GM11168 (cell line): ENCODE results near the gene SETD5.

ENCODE experiments used
- in situ Hi-C: fragments of 300-500 bp; cut with MboI; formaldehyde crosslinking; loops from one replicate; pipeline ENCODE4 v1.12.0; 2022; ENCODE audit warnings: low sequenced_read_pairs; ENCODE audit not compliant: unreplicated experiment

Gene SETD5, protein sequence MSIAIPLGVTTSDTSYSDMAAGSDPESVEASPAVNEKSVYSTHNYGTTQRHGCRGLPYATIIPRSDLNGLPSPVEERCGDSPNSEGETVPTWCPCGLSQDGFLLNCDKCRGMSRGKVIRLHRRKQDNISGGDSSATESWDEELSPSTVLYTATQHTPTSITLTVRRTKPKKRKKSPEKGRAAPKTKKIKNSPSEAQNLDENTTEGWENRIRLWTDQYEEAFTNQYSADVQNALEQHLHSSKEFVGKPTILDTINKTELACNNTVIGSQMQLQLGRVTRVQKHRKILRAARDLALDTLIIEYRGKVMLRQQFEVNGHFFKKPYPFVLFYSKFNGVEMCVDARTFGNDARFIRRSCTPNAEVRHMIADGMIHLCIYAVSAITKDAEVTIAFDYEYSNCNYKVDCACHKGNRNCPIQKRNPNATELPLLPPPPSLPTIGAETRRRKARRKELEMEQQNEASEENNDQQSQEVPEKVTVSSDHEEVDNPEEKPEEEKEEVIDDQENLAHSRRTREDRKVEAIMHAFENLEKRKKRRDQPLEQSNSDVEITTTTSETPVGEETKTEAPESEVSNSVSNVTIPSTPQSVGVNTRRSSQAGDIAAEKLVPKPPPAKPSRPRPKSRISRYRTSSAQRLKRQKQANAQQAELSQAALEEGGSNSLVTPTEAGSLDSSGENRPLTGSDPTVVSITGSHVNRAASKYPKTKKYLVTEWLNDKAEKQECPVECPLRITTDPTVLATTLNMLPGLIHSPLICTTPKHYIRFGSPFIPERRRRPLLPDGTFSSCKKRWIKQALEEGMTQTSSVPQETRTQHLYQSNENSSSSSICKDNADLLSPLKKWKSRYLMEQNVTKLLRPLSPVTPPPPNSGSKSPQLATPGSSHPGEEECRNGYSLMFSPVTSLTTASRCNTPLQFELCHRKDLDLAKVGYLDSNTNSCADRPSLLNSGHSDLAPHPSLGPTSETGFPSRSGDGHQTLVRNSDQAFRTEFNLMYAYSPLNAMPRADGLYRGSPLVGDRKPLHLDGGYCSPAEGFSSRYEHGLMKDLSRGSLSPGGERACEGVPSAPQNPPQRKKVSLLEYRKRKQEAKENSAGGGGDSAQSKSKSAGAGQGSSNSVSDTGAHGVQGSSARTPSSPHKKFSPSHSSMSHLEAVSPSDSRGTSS (N-terminal part only)

DNA sequence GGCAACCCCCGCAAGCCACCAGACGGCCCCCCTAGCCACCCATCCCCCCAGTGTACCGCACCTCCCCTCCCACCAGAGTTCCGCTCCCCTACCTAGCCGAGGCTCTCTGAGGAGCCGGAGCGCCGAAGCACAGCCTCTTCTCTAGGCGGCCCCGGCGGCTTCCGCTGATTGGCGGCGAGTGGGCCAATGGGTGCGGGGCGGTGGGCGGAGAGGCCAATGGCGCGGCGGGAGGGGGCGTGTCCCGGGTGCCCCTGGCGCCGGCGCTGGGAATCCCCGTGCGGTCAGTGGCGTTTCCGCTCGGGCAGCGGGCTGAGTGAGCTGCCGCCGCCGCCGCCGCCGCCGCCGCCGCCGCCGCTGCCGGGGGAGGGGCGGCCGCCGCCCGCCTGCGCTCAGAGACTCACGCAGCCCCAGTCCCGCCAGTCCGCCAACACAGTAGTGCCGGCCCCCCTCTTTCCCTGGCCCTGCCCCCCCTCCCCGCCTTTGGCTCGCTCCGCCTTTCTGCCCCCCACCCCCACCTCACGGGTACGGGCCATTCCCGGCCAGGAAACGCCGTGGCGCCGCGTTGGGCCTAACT, at the start of gene SETD5:
SETD5 (plus strand) TSS at position 284 of the 574 bp plus-strand sequence. CDS start 31,324 bp downstream, outside the sequence.
- in situ Hi-C loops, result no loop called here

DNA sequence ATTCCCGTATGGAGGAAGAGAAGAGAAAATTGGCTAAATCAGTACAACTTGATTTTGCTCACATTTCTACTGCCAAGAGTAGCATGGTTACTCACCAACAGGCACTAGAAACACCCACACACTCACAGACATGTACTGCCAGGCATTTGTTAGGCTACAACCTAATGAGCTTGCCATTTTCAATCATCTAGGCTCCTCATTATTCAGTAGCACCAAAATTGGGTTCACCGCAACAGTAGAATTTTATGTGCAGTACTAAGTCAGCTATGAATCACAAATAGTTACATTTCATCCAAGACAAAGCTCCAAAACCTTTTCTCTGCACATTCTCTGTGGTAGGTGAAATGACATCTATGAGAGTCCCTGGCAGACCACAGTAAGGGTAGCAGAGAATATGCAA, 49.5 kb upstream of the SETD5 start:
- in situ Hi-C loops, result no loop called here

DNA sequence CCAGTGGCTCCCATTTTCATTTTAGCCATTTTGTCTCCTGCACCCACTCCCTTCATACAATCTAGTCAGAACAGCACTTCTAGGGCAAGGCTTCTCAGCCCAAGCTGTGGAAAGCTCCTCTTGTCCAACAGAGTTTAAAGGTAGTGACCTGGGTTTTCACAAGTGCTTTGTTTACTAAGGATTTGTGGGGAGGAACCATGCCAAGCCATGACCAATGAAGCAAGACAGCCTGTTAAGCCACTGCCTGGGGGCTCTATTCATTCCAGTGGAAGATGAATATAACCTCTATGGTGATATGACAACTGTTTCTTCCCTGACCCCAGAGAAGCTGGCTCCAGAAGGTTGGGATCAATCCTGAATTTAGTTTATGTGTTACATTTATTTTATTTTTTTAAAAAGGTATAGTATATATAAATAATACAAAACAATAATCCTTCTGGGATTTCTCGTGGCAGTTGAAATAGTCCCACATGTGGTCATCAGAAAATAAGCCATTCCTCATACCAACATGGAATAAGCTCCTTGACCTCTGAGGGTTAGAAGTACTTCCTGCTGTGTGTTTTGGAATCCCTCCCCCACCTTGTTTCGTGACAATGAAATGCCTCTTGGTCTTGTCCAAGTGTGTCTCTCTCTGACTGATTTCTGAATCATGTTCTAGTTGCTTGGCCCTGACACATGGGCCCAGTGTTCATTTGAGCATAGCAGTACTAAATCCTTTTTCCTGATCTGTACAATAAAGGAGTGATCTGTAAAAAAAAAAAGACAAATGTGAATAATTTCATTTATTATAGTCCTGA, 47.9 kb upstream of the SETD5 start:
- in situ Hi-C loops, result no loop called here

DNA sequence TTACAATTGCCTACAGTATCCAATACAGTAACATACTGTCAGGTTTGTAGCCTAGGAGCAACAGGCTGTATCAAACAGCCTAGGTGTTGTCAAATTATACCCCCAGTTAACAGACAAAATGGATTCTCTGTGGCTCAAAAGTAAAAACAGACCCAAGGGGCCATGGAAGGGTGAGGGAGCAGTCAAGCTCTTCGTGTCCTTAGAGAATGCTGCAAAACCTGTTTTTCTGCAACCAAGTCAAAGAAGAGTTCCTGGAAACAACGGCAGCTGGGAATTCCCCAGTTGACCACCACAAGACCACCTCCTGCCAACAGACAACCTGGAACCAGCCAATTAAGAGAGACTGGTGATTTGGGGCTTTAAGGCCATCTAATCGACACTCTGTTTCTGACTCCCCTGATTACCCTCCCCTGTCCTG, 45.7 kb upstream of the SETD5 start:
- in situ Hi-C loops, result no loop called here

DNA sequence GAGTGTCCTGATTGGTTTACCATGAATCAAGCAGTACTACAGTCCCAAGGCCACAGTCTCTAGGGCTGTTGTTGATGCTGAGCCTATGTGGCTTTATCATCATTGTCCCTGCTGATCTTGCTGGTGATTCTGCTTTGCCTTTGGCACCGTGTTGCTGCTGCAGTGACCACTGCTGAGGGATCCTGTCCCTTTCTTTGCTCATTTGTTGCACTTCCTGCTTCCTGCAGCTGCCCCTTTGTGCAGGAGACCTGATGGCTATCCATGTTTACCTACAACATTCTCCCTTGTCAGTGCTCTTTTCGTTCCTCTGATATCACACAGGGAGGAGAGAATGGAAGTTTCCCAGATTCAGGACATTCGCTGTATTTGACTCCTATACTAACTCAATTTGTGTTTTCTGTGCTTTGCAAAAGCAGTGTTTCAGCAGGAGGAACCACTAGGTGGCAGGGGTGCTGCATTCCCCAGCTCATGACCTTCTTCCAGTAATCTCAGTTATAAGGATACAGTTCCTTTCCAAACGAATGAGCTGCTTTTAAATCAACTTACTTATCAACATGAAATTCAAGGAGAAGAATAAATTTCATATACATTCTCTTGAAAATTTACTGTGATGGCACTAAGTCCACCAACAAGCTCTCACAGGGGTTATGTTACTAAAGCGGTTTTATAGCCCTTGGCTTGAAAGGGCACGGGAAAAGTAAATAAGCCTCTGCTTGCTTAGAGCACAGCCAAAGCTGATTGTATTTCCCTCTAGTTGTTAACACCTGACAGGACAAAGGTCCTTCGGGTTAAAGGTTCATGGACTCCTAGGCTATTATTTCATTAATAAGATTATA, 44.3 kb upstream of the SETD5 start:
- in situ Hi-C loops, result no loop called here

DNA sequence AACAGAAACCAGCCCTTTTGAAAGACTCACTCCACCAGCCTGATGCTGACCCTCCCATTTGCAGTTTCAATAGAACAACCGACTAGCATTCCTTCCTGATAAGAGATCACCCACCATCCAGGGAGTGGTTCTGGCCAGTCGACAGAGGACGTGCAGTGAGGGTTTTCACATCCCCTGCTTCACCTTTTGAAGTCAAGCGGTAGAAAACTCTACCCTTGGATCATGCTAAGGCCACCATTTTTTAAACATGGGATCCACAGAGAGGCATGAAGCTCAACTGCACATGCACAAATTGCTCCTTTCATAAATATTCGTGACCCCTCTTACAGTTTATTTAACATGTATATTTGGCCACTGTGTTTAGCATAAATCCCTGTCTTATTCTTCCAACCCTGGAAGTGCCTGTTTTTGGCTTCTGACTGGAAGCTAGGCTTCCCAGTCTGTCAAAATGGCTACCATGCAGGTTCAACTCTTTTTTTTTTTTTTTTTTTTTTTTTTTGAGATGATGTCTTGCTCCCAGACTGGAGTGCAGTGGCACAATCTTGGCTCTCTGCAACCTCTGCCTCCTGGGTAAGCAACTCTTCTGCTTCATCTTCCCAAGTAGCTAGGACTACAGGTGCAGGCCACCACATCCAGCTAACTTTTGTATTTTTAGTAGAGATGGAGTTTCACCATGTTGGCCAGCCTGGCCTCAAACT, 35.6 kb upstream of the SETD5 start:
- in situ Hi-C loops, result no loop called here

DNA sequence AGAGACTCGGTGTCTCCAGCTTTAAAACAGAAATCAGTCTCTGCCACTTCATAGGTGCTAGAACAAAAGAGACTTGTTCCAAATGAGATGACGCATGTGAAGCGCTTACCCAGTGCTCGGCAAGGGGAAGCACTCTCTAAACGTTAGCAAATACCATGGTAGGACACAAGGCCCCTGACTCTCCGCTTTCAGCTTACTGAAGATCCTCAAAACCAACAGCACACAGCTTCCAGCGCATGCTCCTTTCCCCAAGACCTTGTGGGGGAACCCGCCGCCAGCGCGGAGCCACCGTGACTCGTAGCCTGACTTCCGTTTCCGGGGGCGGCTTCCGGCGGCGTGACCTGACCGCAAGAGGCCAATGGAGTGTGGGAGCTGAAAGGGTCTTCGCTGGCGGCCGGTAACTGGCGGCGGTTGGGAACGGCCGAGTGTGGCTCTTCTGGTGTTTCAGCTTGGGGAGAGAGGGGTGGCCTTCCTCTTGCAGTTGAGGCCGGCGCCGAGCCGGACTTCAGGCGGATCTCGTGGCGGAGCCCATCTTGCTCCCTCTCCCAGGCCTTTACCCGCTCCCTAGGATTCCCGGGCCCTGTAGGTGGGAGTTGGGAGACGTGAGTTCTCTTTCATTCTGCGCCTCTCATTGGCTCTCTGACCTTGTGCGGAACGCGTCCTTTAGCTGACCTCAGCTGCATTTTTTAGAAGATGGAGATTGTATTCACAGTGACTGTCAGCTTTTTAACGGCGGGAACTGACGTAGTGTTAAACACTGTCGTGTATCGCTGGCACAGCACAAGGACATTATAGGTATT, 34.5 kb upstream of the SETD5 start, which contains the start of gene THUMPD3:
THUMPD3 (plus strand) TSS at position 324 of the 800 bp plus-strand sequence. CDS start 2,015 bp downstream, outside the sequence.
- in situ Hi-C loops, result no loop called here

DNA sequence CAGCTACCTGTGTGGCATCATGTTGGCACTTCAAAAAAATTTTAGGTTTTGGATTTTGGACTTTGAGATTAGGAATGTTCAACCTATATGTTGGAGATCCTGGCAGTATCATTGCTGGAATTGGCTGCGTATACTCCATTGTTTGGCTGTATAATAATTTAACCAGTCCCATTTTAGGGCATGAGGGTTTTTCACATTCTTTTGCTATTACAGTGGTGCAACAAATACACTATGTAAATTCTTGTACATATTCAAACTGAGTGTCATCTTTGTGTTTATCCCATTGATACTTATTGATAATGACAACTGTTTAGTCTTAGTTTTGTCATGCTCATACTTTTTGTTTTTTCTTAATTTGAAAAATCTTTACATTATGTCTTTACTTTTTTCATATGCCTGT, 27.9 kb upstream of the SETD5 start:
- in situ Hi-C loops, result no loop called here

DNA sequence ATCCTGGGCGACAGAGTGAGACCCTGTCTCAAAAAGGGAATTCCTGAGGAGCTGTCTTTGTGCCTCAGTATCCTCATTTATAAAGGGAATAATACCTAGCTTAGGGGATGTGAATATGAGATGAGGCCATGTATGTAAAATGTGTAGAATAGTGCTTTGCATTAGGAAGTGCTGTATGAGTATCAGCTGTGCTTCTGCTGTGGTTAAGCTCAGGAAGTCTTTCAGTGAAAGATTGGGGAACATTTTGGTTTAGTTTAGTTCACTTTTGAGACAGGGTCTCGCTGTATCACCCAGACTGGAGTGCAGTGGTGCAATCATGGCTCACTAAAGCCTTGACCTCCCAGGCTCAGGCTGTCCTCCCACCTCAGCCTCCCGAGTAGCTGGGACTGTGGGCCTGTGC, 23.9 kb upstream of the SETD5 start:
- in situ Hi-C loops, result no loop called here

DNA sequence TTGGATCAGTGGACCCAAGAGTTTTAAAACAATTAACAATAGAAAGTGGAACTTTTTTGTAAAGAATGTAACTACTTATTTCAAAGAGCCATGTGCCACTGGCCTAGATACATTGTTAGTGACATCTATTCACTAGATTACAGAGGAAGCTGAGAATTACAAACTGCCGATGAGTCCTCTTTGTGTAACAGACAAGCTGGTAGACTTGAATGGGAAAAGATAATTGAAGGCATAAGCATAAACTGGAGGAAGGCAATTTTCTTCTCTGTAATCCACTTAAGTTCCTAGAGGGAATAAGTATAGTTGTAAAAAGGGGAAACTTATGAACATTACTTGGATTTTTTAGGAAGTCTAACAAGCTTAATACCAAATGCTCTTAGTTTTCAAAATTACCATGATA, 19.4 kb upstream of the SETD5 start:
- in situ Hi-C loops, result no loop called here

DNA sequence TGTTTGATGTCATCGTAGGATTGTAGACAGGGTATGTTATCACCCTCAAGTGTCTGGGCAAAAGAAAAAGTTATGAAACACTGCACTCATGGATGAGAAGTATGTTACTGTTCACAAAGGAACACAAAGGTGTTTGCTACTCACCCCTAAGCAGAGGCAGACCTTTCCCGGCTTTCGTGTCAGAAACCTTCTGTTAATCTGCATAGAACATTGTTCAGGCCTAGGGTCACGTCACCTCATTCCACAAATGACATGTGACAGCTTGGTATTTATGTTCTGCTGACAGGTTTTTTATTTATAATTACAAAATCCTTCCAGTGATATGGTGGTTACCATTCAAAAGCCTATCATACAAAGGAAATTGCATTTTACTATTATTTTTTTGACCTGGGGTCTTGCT, 18.1 kb upstream of the SETD5 start:
- in situ Hi-C loops, result no loop called here

DNA sequence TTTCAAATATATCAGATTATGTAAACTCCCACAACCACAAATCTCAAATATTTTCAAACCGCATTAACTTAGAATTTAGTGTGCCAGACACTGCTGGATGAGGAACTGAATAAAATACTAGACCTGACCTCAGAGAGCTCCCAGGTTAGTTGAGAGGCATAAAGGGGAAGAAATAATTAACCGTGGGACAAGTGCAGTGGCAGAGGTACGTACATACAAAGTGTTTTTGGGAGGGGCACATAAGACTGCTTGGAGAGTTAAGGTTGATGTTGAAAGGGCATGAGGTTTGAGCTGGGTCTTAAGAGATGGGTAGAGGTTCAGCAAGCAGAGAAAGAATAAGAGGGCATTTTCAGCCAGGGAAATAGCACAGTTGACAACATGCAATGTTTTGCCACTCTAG, 17.4 kb upstream of the SETD5 start:
- in situ Hi-C loops, result no loop called here

DNA sequence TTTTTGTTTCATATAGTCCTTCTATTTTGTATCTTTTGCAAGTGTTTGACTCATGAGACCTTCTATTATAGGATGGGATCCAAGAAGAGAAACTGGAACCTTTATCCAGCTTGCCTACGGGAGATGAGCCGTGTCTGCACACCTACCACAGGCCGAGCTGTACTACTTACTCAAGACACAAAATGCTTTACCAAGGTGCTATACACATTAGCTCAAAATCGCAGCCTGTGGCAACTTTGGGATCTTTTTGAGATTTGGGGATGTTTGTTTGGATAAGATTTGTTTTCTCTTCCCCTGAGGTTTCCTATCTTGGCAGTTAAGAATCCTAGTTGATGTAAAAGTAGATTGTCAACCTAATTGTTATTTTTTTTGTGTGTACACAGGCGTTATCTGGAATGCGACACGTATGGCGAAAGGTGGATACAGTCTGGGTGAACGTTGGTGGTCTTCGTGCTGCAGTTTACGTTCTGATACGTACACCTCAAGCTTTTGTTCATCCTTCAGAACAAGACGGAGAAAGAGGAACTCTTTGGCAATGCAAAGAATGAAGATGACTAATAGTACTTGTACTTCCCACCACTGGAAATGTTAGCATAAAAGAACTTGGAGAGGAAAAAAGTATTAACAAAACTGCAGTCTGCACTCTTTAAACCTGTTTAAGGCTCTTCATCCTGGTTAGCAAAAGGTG, 13.1 kb upstream of the SETD5 start:
- in situ Hi-C loops, result no loop called here

DNA sequence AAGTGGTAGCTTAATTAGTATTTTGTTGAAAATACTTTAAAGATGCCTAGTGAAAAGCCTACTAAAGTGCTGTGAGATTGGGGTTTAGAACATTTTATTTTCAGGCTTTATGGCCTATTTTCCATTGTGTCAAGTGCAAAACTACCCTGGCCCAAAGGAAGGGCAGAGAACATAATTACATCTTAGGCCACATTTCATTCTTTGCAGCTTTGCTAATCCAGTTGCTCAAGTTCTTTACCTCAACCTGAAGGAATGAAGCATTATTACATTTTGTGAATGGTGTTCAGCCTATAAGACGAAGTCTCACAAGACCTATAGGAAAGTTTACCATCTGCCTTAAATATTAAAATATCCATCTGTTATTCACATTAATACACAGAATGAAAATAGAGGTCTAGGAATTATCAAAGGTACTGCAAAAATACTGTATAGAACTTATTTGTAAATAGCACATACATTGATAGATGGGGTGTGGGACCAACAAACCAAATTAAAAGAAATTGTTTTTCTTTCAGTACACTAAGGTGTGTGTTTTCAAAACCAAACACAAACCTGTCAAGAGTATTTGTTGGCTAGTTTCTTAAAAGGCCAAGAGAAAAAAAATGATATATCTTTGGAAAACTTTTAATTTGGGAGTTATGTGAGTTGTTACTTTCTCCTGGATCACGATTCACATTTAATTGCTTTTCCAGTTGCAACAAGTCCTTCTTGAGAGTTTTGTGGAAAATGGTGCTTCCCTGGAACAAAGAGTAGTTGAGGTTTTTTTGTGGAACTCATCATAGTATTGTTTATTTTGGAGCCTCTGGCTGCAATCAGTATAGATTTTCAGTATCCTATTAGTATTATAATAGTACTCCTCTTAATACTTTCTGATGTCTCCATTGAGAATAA, 12.0 kb upstream of the SETD5 start:
- in situ Hi-C loops, result no loop called here

DNA sequence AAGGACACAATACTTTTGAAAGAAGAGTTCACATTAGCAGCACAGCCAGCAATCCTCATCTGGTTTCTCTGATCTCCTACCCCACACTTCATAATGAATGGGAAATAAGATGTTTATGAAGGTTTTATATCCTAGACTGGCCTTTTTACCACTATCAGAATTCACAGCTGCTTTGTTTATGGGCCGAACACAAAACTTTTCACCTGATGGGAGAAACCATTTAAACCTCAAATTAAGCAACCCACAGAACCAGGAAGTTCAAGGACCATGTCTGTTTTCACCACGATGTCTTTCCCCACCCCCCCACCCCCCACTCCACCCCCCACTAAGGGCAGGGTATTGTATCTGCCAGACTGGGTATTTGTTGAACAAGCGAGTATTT, 11.3 kb upstream of the SETD5 start:
- in situ Hi-C loops, result no loop called here
